Hepatocyte (in vitro differentiated cells): ENCODE data around the gene SPSB3. TPM values are rescaled to one million over a fixed set of nuclear protein-coding genes. Genes with fewer than 3 reads are reported as not detected.
"Not testable (repeated sequence)": the region's sequence is repeated elsewhere in the genome, so short reads cannot be mapped to it uniquely, and the experiment has no call there.

Experiments
- DNase-seq: peaks from one replicate; pipeline ENCODE4 v3.0.0-alpha.2; 2016; ENCODE audit warnings: low spot score
- H2AFZ ChIP-seq: fragments of 200-600 bp; sonication (generic); 2 replicates; pipeline ENCODE4 v1.6.0; 2016; ENCODE audit warnings: antibody characterized with exemption, mild to moderate bottlenecking
- H3K27ac ChIP-seq: fragments of 200-600 bp; sonication (generic); 2 replicates; pipeline ENCODE4 v1.5.1; 2016; ENCODE audit warnings: mild to moderate bottlenecking
- H3K27me3 ChIP-seq: fragments of 200-600 bp; sonication (generic); 2 replicates; pipeline ENCODE4 v1.6.1; 2016
- H3K36me3 ChIP-seq: fragments of 200-600 bp; sonication (generic); replicated peaks from 2 replicates; pipeline ENCODE4 v1.5.1; 2016; ENCODE audit warnings: low read depth; ENCODE audit not compliant: insufficient read depth
- H3K4me1 ChIP-seq: fragments of 200-600 bp; sonication (generic); 2 replicates; pipeline ENCODE4 v1.5.1; 2016; ENCODE audit warnings: mild to moderate bottlenecking, moderate library complexity; ENCODE audit not compliant: insufficient read depth
- H3K4me2 ChIP-seq: fragments of 200-600 bp; sonication (generic); 2 replicates; pipeline ENCODE4 v1.6.0; 2016
- H3K4me3 ChIP-seq: fragments of 200-600 bp; sonication (generic); 2 replicates; pipeline ENCODE4 v1.5.1; 2016; ENCODE audit warnings: mild to moderate bottlenecking
- H3K79me2 ChIP-seq: fragments of 200-600 bp; sonication (generic); 2 replicates; pipeline ENCODE4 v1.6.0; 2017; ENCODE audit warnings: mild to moderate bottlenecking
- H3K9me2 ChIP-seq: fragments of 200-600 bp; sonication (generic); replicated peaks from 2 replicates; pipeline ENCODE4 v1.6.0; 2017; ENCODE audit warnings: mild to moderate bottlenecking; ENCODE audit not compliant: insufficient read depth
- H3K9me3 ChIP-seq: fragments of 200-600 bp; sonication (generic); 2 replicates; pipeline ENCODE4 v1.5.1; 2016; ENCODE audit warnings: low read depth, mild to moderate bottlenecking
- H4K20me1 ChIP-seq: fragments of 200-600 bp; sonication (generic); 2 replicates; pipeline ENCODE4 v1.6.0; 2016; ENCODE audit warnings: mild to moderate bottlenecking; ENCODE audit not compliant: insufficient read depth, poor library complexity, severe bottlenecking
- CTCF ChIP-seq: fragments of 200-600 bp; sonication (generic); IDR thresholded peaks from 2 replicates; pipeline ENCODE4 v1.5.1; 2016; ENCODE audit warnings: antibody characterized with exemption, mild to moderate bottlenecking; ENCODE audit not compliant: poor library complexity
- EZH2 ChIP-seq: fragments of 200-600 bp; sonication (generic); IDR thresholded peaks from 2 replicates; pipeline ENCODE4 v1.6.1; 2016; ENCODE audit warnings: antibody characterized with exemption, mild to moderate bottlenecking, borderline replicate concordance
- EZH2phosphoT487 ChIP-seq: fragments of 200-600 bp; sonication (generic); IDR thresholded peaks from one replicate; pipeline ENCODE4 v1.6.1; 2018; ENCODE audit warnings: antibody characterized with exemption, mild to moderate bottlenecking, low read depth, moderate library complexity; ENCODE audit not compliant: unreplicated experiment, severe bottlenecking
- WGBS: methylation state at CpG from one replicate; pipeline ENCODE4 v1.1.6; 2016; ENCODE audit warnings: low lambda C conversion rate; ENCODE audit errors: missing lambda C conversion rate; 5-methylcytosine and 5-hydroxymethylcytosine counted together
- polyA plus RNA-seq: library from polyadenylated mRNA; unstranded; fragments of >200 nt; fragmentation: Nextera tagmentation; extraction: Ambion mirVana; gene quantifications from 2 replicates; pipeline ENCODE4 v1.2.1, GENCODE V29; 2016
- total RNA-seq: library from RNA; depleted of rRNA; stranded (reverse); fragments of >200 nt; gene quantifications from 2 replicates; pipeline ENCODE4 v1.2.3, GENCODE V29; 2014

The SPSB3 gene
- total and polyA plus RNA-seq, 2 experiments from 2014 or later = 38.8 to 64.6 TPM

GRCh38 chr16:1740781-1741490, 41.4 kb downstream of the SPSB3 start:
- Histone ChIP-seq H2AFZ (no peak overlapping the region), H3K4me3 (no peak overlapping the region), H3K27ac (no peak overlapping the region), H4K20me1 (no peaks in the 10 kb centered on the region), H3K27me3 (no peaks in the 10 kb centered on the region), H3K4me2 (no peak overlapping the region), H3K36me3 (no peaks in the 10 kb centered on the region), H3K9me3 (no peaks in the 10 kb centered on the region), H3K4me1 (no peaks in the 10 kb centered on the region), H3K79me2 (no peaks in the 10 kb centered on the region), H3K9me2 (no peaks in the 10 kb centered on the region)
- no peak for DNase-seq
- 96% methylated on average over 30 of the region's 30 CpGs for WGBS
- no peak for TF ChIP-seq EZH2

- no peaks in the 10 kb centered on the region for H4K20me1 ChIP-seq
Measured at GRCh38 chr16:1740234-1740633, 42.1 kb downstream of the SPSB3 start.

GRCh38 chr16:1734816-1735215, 47.6 kb downstream of the SPSB3 start:
- no peaks in the 10 kb centered on the region for H3K27me3 ChIP-seq
- no peaks in the 10 kb centered on the region for H3K4me1 ChIP-seq
- H4K20me1 ChIP-seq = no peaks in the 10 kb centered on the region
- H3K36me3 ChIP-seq = no peaks in the 10 kb centered on the region
- no peak overlapping the region for H3K4me3 ChIP-seq
- 98% methylated on average over 22 of the region's 22 CpGs for WGBS
- no peak overlapping the region for H3K27ac ChIP-seq
- no peaks in the 10 kb centered on the region for H3K9me2 ChIP-seq
- H3K4me2 ChIP-seq = no peak overlapping the region
- DNase-seq = no peak
- no peaks in the 10 kb centered on the region for H3K79me2 ChIP-seq
- no peak for TF ChIP-seq EZH2phosphoT487
- no peak for TF ChIP-seq CTCF
- TF ChIP-seq EZH2 = no peak
- no peak overlapping the region for H2AFZ ChIP-seq
- no peaks in the 10 kb centered on the region for H3K9me3 ChIP-seq

More at GRCh38 chr16:1740234-1740633, 42.1 kb downstream of the SPSB3 start:
- H3K4me2 ChIP-seq = no peak overlapping the region
- H3K36me3 ChIP-seq = no peaks in the 10 kb centered on the region
- no peaks in the 10 kb centered on the region for H3K4me1 ChIP-seq
- H3K9me2 ChIP-seq = no peaks in the 10 kb centered on the region
- 98% methylated on average over 31 of the region's 33 CpGs for WGBS
- no peaks in the 10 kb centered on the region for H3K9me3 ChIP-seq
- no peak overlapping the region for H2AFZ ChIP-seq
- no peak for DNase-seq
- no peak overlapping the region for H3K27ac ChIP-seq
- no peak for TF ChIP-seq EZH2phosphoT487
- no peak for TF ChIP-seq EZH2
- no peak for TF ChIP-seq CTCF
- no peaks in the 10 kb centered on the region for H3K27me3 ChIP-seq
- no peak overlapping the region for H3K4me3 ChIP-seq
- no peaks in the 10 kb centered on the region for H3K79me2 ChIP-seq

- H2AFZ ChIP-seq = no peak overlapping the region
- no peak overlapping the region for H3K4me3 ChIP-seq
- no peaks in the 10 kb centered on the region for H3K9me3 ChIP-seq
- no peaks in the 10 kb centered on the region for H3K4me1 ChIP-seq
- H3K27ac ChIP-seq = no peak overlapping the region
- no peak for DNase-seq
- TF ChIP-seq CTCF = no peak
- TF ChIP-seq EZH2 = no peak
- TF ChIP-seq EZH2phosphoT487 = no peak
- no peak overlapping the region for H3K4me2 ChIP-seq
- H4K20me1 ChIP-seq = no peaks in the 10 kb centered on the region
- no peaks in the 10 kb centered on the region for H3K36me3 ChIP-seq
- no peaks in the 10 kb centered on the region for H3K27me3 ChIP-seq
- no peaks in the 10 kb centered on the region for H3K79me2 ChIP-seq
- WGBS = 96% methylated on average over 22 of the region's 22 CpGs
- no peaks in the 10 kb centered on the region for H3K9me2 ChIP-seq
Measured at GRCh38 chr16:1734123-1734522, 48.2 kb downstream of the SPSB3 start.

- H3K36me3 ChIP-seq, H3K4me1 ChIP-seq, H2AFZ ChIP-seq, DNase-seq, H3K4me3 ChIP-seq, H3K4me2 ChIP-seq, H3K79me2 ChIP-seq, H3K9me2 ChIP-seq, H3K27ac ChIP-seq, H4K20me1 ChIP-seq, H3K9me3 ChIP-seq, H3K27me3 ChIP-seq: not testable (repeated sequence)
- 98% methylated on average over 17 of the region's 21 CpGs for WGBS
Measured at GRCh38 chr16:1732551-1732987, 49.8 kb downstream of the SPSB3 start.
